ENCODE data around the gene RFTN1. TPM values are rescaled to one million over a fixed set of nuclear protein-coding genes. Genes with fewer than 3 reads are reported as not detected.

The RFTN1 gene
- total and polyA plus RNA-seq, 8 donors = 1.9 to 14.0 (median 2.9) TPM

GRCh38 chr3:16488637-16489036 lies 24.9 kb downstream of the RFTN1 start:
- no peak overlapping the region for H3K27ac ChIP-seq
- no peaks in the 10 kb centered on the region for H3K36me3 ChIP-seq
- DNase-seq (no peak), ATAC-seq (no peak), FAIRE-seq (no peak)
- H3K4me1 ChIP-seq = no peaks in the 10 kb centered on the region
- intact Hi-C loops (cut with DNase I) = no loop called here
- H3K4me3 ChIP-seq = no peak overlapping the region
- TF ChIP-seq CTCF (IDR thresholded peaks at IDR 0.05) = no peak
- no peaks in the 10 kb centered on the region for H3K27me3 ChIP-seq
- WGBS, 2 donors = 75 to 77% methylated on average over 3 of the region's 3 CpGs
- H3K9me3 ChIP-seq = no peaks in the 10 kb centered on the region

GRCh38 chr3:16487511-16488175 lies 25.9 kb downstream of the RFTN1 start:
- no peak for TF ChIP-seq CTCF (IDR thresholded peaks at IDR 0.05)
- no peaks in the 10 kb centered on the region for H3K9me3 ChIP-seq
- H3K4me1 ChIP-seq = no peaks in the 10 kb centered on the region
- no peaks in the 10 kb centered on the region for H3K36me3 ChIP-seq
- no peak overlapping the region for H3K4me3 ChIP-seq
- no peaks in the 10 kb centered on the region for H3K27me3 ChIP-seq
- no peak overlapping the region for H3K27ac ChIP-seq
- WGBS, 2 donors = 92 to 93% methylated on average over 11 of the region's 11 CpGs
- intact Hi-C loops (cut with DNase I) = no loop called here
- no peak for DNase-seq
- no peak for ATAC-seq
- FAIRE-seq = no peak

GRCh38 chr3:16486951-16487480 lies 26.5 kb downstream of the RFTN1 start:
- WGBS, 2 donors = 69 to 71% methylated on average over 6 of the region's 6 CpGs
- Histone ChIP-seq H3K27me3 (no peaks in the 10 kb centered on the region), H3K9me3 (no peaks in the 10 kb centered on the region), H3K27ac (no peak overlapping the region), H3K4me1 (no peaks in the 10 kb centered on the region), H3K36me3 (no peaks in the 10 kb centered on the region), H3K4me3 (no peak overlapping the region)
- FAIRE-seq (no peak), DNase-seq (peak in 1 of 6 donors; percentile 6), ATAC-seq (peak in 2 of 4 donors; percentile 64 to 66)
- intact Hi-C loops (cut with DNase I) = no loop called here
- TF ChIP-seq CTCF (IDR thresholded peaks at IDR 0.05) = no peak

- ATAC-seq = no peak
- no peaks in the 10 kb centered on the region for H3K9me3 ChIP-seq
- 74 to 78% methylated on average over 2 of the region's 2 CpGs for WGBS, 2 donors
- FAIRE-seq = no peak
- peaks cover 0 to 6% (median 0%) of the 10 kb centered on the region in 3 donors for H3K4me1 ChIP-seq
- intact Hi-C loops (cut with DNase I) = no loop called here
- no peaks in the 10 kb centered on the region for H3K36me3 ChIP-seq
- TF ChIP-seq CTCF (IDR thresholded peaks at IDR 0.05) = no peak
- H3K27ac ChIP-seq = no peak overlapping the region
- no peaks in the 10 kb centered on the region for H3K27me3 ChIP-seq
- H3K4me3 ChIP-seq = no peak overlapping the region
- DNase-seq = no peak
Measured at GRCh38 chr3:16486201-16486600, 27.3 kb downstream of the RFTN1 start.

- no peaks in the 10 kb centered on the region for H3K36me3 ChIP-seq
- 90 to 92% methylated on average over 5 of the region's 5 CpGs for WGBS, 2 donors
- H3K27me3 ChIP-seq = no peaks in the 10 kb centered on the region
- no peaks in the 10 kb centered on the region for H3K9me3 ChIP-seq
- H3K4me3 ChIP-seq = no peak overlapping the region
- intact Hi-C loops (cut with DNase I) = no loop called here
- TF ChIP-seq CTCF (IDR thresholded peaks at IDR 0.05) = no peak
- ATAC-seq (no peak), FAIRE-seq (no peak), DNase-seq (no peak)
- H3K4me1 ChIP-seq = peaks cover 0 to 6% (median 0%) of the 10 kb centered on the region in 3 donors
- H3K27ac ChIP-seq = no peak overlapping the region
Measured at GRCh38 chr3:16485395-16485992, 28.0 kb downstream of the RFTN1 start.

Data from pancreas (tissue), 10 donors.